ENCODE data around the gene NEUROG2. TPM values are rescaled to one million over a fixed set of nuclear protein-coding genes. Genes with fewer than 3 reads are reported as not detected.

NEUROG2 gene
- total and polyA plus RNA-seq, 9 of the 15 experiments (the other 6 are each of a cell fraction or from before 2014, with no cell fraction given) = 0.07 TPM; not detected in 7

GRCh38 chr4:112508356-112508755, 7.6 kb downstream of the NEUROG2 start:
- H4K20me1 ChIP-seq (replicated peaks; ENCODE audit: control insufficient read depth, insufficient read depth, low read length) = no peaks in the 10 kb centered on the region; the same call in 1 of the 2 replicates
- H3K9ac ChIP-seq (ENCODE audit: insufficient read depth in 1 of 2, low read depth in 2 of 2, low read length in 2 of 2) = no peak overlapping the region
- ATAC-seq = no peak
- H3K9me3 ChIP-seq (replicated peaks; ENCODE audit: control insufficient read depth, insufficient read depth, low read depth, low read length) = no peaks in the 10 kb centered on the region
- ChIA-PET POLR2A (no interaction called here), CTCF (ENCODE audit: low intra/inter-chr PET ratio) (no interaction called here)
- no TSS peak for BruUV-seq (replicated peaks)
- FAIRE-seq = no peak
- H3K27me3 ChIP-seq (ENCODE audit: control insufficient read depth in 2 of 2, insufficient read depth in 2 of 2, low read length in 2 of 2) = peaks cover 32 to 48% of the 10 kb centered on the region in 2 experiments
- intact Hi-C loops (cut with micrococcal nuclease) (no loop called here), in situ Hi-C loops (cut with MboI) (no loop called here)
- peaks cover 0 to 7% of the 10 kb centered on the region in 2 experiments; a peak in 1 of 5 replicates for H3K4me1 ChIP-seq (replicated peaks in 1 of 2; ENCODE audit: control insufficient read depth in 2 of 2, insufficient read depth in 2 of 2, low read length in 2 of 2)
- no peak overlapping the region for H3K4me3 ChIP-seq
- no peaks in the 10 kb centered on the region for H3K36me3 ChIP-seq (ENCODE audit: control insufficient read depth, insufficient read depth, low read length)
- TF ChIP-seq, protein P1, sequence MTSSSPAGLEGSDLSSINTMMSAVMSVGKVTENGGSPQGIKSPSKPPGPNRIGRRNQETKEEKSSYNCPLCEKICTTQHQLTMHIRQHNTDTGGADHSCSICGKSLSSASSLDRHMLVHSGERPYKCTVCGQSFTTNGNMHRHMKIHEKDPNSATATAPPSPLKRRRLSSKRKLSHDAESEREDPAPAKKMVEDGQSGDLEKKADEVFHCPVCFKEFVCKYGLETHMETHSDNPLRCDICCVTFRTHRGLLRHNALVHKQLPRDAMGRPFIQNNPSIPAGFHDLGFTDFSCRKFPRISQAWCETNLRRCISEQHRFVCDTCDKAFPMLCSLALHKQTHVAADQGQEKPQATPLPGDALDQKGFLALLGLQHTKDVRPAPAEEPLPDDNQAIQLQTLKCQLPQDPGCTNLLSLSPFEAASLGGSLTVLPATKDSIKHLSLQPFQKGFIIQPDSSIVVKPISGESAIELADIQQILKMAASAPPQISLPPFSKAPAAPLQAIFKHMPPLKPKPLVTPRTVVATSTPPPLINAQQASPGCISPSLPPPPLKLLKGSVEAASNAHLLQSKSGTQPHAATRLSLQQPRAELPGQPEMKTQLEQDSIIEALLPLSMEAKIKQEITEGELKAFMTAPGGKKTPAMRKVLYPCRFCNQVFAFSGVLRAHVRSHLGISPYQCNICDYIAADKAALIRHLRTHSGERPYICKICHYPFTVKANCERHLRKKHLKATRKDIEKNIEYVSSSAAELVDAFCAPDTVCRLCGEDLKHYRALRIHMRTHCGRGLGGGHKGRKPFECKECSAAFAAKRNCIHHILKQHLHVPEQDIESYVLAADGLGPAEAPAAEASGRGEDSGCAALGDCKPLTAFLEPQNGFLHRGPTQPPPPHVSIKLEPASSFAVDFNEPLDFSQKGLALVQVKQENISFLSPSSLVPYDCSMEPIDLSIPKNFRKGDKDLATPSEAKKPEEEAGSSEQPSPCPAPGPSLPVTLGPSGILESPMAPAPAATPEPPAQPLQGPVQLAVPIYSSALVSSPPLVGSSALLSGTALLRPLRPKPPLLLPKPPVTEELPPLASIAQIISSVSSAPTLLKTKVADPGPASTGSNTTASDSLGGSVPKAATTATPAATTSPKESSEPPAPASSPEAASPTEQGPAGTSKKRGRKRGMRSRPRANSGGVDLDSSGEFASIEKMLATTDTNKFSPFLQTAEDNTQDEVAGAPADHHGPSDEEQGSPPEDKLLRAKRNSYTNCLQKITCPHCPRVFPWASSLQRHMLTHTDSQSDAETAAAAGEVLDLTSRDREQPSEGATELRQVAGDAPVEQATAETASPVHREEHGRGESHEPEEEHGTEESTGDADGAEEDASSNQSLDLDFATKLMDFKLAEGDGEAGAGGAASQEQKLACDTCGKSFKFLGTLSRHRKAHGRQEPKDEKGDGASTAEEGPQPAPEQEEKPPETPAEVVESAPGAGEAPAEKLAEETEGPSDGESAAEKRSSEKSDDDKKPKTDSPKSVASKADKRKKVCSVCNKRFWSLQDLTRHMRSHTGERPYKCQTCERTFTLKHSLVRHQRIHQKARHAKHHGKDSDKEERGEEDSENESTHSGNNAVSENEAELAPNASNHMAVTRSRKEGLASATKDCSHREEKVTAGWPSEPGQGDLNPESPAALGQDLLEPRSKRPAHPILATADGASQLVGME (CRISPR knock-in tag; IDR thresholded peaks at IDR 0.05) = no peak
- TF ChIP-seq RERE (CRISPR knock-in tag; IDR thresholded peaks at IDR 0.05; ENCODE audit: borderline replicate concordance) (no peak), USF2 (CRISPR knock-in tag; IDR thresholded peaks at IDR 0.05) (no peak), CCAR2 (IDR thresholded peaks at IDR 0.05; ENCODE audit: low read depth, low read length) (no peak), OTX1 (CRISPR knock-in tag; IDR thresholded peaks at IDR 0.05) (no peak), NCOA2 (IDR thresholded peaks at IDR 0.05; ENCODE audit: partially characterized antibody in 2 of 2) (no peak), MED1 (CRISPR knock-in tag; IDR thresholded peaks at IDR 0.05; ENCODE audit: borderline replicate concordance) (no peak)
- no peak for DNase-seq (ENCODE audit: extremely low read depth in 1 of 4, low spot score in 3 of 4)
- H3K9me1 ChIP-seq (ENCODE audit: control insufficient read depth, insufficient read depth, low read length) = no peaks in the 10 kb centered on the region
- WGBS (ENCODE audit: insufficient coverage, low coverage, missing lambda C conversion rate) = 3% methylated on average over 6 of the region's 6 CpGs
- no peaks in the 10 kb centered on the region for H3K79me2 ChIP-seq (ENCODE audit: control insufficient read depth, insufficient read depth, low read length)
- no peak overlapping the region for H3K4me2 ChIP-seq (ENCODE audit: insufficient read depth, low read length)
- H3K27ac ChIP-seq (ENCODE audit: extremely low read depth, low read depth, low read length) = no peak overlapping the region
- H2AFZ ChIP-seq (ENCODE audit: low read depth, low read length) = no peak overlapping the region

Measured in K562 (cell line).